ENCODE data around the gene PRSS2.
A peak's percentile ranks its signal among the peaks of the same experiment; 100 is the strongest.
"Not testable (repeated sequence)": the region's sequence is repeated elsewhere in the genome, so short reads cannot be mapped to it uniquely, and the experiment has no call there.

The PRSS2 gene

GRCh38 chr7:142760071-142760642 is 10.6 kb upstream of the PRSS2 start:
- Histone ChIP-seq H3K27me3 (ENCODE audit: insufficient read depth, low read length) (no peaks in the 10 kb centered on the region), H3K23ac (ENCODE audit: low read length) (no peak overlapping the region), H2BK5ac (ENCODE audit: low read depth, low read length, poor library complexity) (no peak overlapping the region), H2BK120ac (ENCODE audit: insufficient read depth, low read length, poor library complexity) (no peak overlapping the region), H4K8ac (ENCODE audit: low read depth, low read length) (no peak overlapping the region), H3K79me2 (ENCODE audit: control insufficient read depth, insufficient read depth, low read length, poor library complexity) (no peaks in the 10 kb centered on the region), H4K91ac (ENCODE audit: low read depth, low read length) (no peak overlapping the region), H3K14ac (ENCODE audit: low read length) (no peak overlapping the region), H3K18ac (ENCODE audit: low read length) (no peak overlapping the region), H3K9ac (ENCODE audit: low read length) (peak overlapping the region; percentile 36), H3K79me1 (ENCODE audit: low read length) (no peaks in the 10 kb centered on the region), H2BK12ac (ENCODE audit: low read length) (no peak overlapping the region), H3K4me2 (ENCODE audit: low read length) (no peak overlapping the region), H3K4me3 (ENCODE audit: low read depth, low read length) (no peak overlapping the region), H3K36me3 (ENCODE audit: control insufficient read depth in 1 of 2, insufficient read depth in 2 of 2, low read length in 2 of 2) (no peaks in the 10 kb centered on the region), H4K12ac (ENCODE audit: low read depth, low read length) (no peak overlapping the region), H3K27ac (ENCODE audit: low read depth, low read length) (no peak overlapping the region), H3K4ac (ENCODE audit: low read depth, low read length) (no peak overlapping the region), H3K9me3 (ENCODE audit: insufficient read depth, low read depth, low read length) (no peaks in the 10 kb centered on the region), H2AK5ac (ENCODE audit: low read length) (no peak overlapping the region), H3K4me1 (ENCODE audit: control insufficient read depth in 1 of 2, insufficient read depth in 2 of 2, low read length in 2 of 2) (no peaks in the 10 kb centered on the region), H2AFZ (ENCODE audit: insufficient read depth, low read length, poor library complexity) (no peak overlapping the region)
- DNase-seq: no peak
- no CpG with 5 or more reads among the region's 5 CpGs for WGBS (ENCODE audit: extremely low coverage, insufficient coverage, insufficient read length)

GRCh38 chr7:142761606-142762005 is 9.2 kb upstream of the PRSS2 start:
- not testable (repeated sequence) for H3K79me2 ChIP-seq (ENCODE audit: control insufficient read depth, insufficient read depth, low read length, poor library complexity); H4K8ac ChIP-seq (ENCODE audit: low read depth, low read length); H3K27me3 ChIP-seq (ENCODE audit: insufficient read depth, low read length); H3K23ac ChIP-seq (ENCODE audit: low read length); DNase-seq; H3K4me3 ChIP-seq (ENCODE audit: low read depth, low read length); H3K27ac ChIP-seq (ENCODE audit: low read depth, low read length); H2BK5ac ChIP-seq (ENCODE audit: low read depth, low read length, poor library complexity); H3K9ac ChIP-seq (ENCODE audit: low read length); H4K91ac ChIP-seq (ENCODE audit: low read depth, low read length); H3K9me3 ChIP-seq (ENCODE audit: insufficient read depth, low read depth, low read length); H3K14ac ChIP-seq (ENCODE audit: low read length); H3K18ac ChIP-seq (ENCODE audit: low read length); H2BK120ac ChIP-seq (ENCODE audit: insufficient read depth, low read length, poor library complexity); H3K36me3 ChIP-seq (ENCODE audit: control insufficient read depth in 1 of 2, insufficient read depth in 2 of 2, low read length in 2 of 2); H2BK12ac ChIP-seq (ENCODE audit: low read length); H3K4me2 ChIP-seq (ENCODE audit: low read length); H3K79me1 ChIP-seq (ENCODE audit: low read length); H2AK5ac ChIP-seq (ENCODE audit: low read length); H2AFZ ChIP-seq (ENCODE audit: insufficient read depth, low read length, poor library complexity); H3K4ac ChIP-seq (ENCODE audit: low read depth, low read length); H4K12ac ChIP-seq (ENCODE audit: low read depth, low read length); H3K4me1 ChIP-seq (ENCODE audit: control insufficient read depth in 1 of 2, insufficient read depth in 2 of 2, low read length in 2 of 2)
- no CpG with 5 or more reads among the region's 2 CpGs for WGBS (ENCODE audit: extremely low coverage, insufficient coverage, insufficient read length)

GRCh38 chr7:142762104-142762503 is 8.7 kb upstream of the PRSS2 start:
- Histone ChIP-seq H3K23ac (ENCODE audit: low read length) (no peak overlapping the region), H2BK12ac (ENCODE audit: low read length) (no peak overlapping the region), H3K27ac (ENCODE audit: low read depth, low read length) (no peak overlapping the region), H3K9ac (ENCODE audit: low read length) (no peak overlapping the region), H2BK5ac (ENCODE audit: low read depth, low read length, poor library complexity) (no peak overlapping the region), H3K9me3 (ENCODE audit: insufficient read depth, low read depth, low read length) (no peaks in the 10 kb centered on the region), H3K14ac (ENCODE audit: low read length) (no peak overlapping the region), H3K4me1 (ENCODE audit: control insufficient read depth in 1 of 2, insufficient read depth in 2 of 2, low read length in 2 of 2) (no peaks in the 10 kb centered on the region), H2AFZ (ENCODE audit: insufficient read depth, low read length, poor library complexity) (no peak overlapping the region), H3K79me1 (ENCODE audit: low read length) (no peaks in the 10 kb centered on the region), H4K12ac (ENCODE audit: low read depth, low read length) (no peak overlapping the region), H3K4me3 (ENCODE audit: low read depth, low read length) (no peak overlapping the region), H4K91ac (ENCODE audit: low read depth, low read length) (no peak overlapping the region), H3K79me2 (ENCODE audit: control insufficient read depth, insufficient read depth, low read length, poor library complexity) (no peaks in the 10 kb centered on the region), H3K36me3 (ENCODE audit: control insufficient read depth in 1 of 2, insufficient read depth in 2 of 2, low read length in 2 of 2) (no peaks in the 10 kb centered on the region), H4K8ac (ENCODE audit: low read depth, low read length) (no peak overlapping the region), H2BK120ac (ENCODE audit: insufficient read depth, low read length, poor library complexity) (no peak overlapping the region), H3K27me3 (ENCODE audit: insufficient read depth, low read length) (no peaks in the 10 kb centered on the region), H3K4ac (ENCODE audit: low read depth, low read length) (no peak overlapping the region), H3K4me2 (ENCODE audit: low read length) (no peak overlapping the region), H3K18ac (ENCODE audit: low read length) (no peak overlapping the region), H2AK5ac (ENCODE audit: low read length) (no peak overlapping the region)
- no peak for DNase-seq
- WGBS (ENCODE audit: extremely low coverage, insufficient coverage, insufficient read length): no CpG with 5 or more reads among the region's 1 CpG

GRCh38 chr7:142767451-142767850 is 3.3 kb upstream of the PRSS2 start:
- no CpG with 5 or more reads among the region's 3 CpGs for WGBS (ENCODE audit: extremely low coverage, insufficient coverage, insufficient read length)
- H3K27ac ChIP-seq (ENCODE audit: low read depth, low read length): no peak overlapping the region

More at GRCh38 chr7:142767451-142767850, 3.3 kb upstream of the PRSS2 start:
- Histone ChIP-seq H3K79me1 (ENCODE audit: low read length) (no peaks in the 10 kb centered on the region), H3K9ac (ENCODE audit: low read length) (no peak overlapping the region), H3K23ac (ENCODE audit: low read length) (no peak overlapping the region), H3K4me3 (ENCODE audit: low read depth, low read length) (no peak overlapping the region), H3K79me2 (ENCODE audit: control insufficient read depth, insufficient read depth, low read length, poor library complexity) (no peaks in the 10 kb centered on the region), H3K27me3 (ENCODE audit: insufficient read depth, low read length) (no peaks in the 10 kb centered on the region), H3K18ac (ENCODE audit: low read length) (no peak overlapping the region), H3K4ac (ENCODE audit: low read depth, low read length) (no peak overlapping the region), H2AK5ac (ENCODE audit: low read length) (no peak overlapping the region), H2BK12ac (ENCODE audit: low read length) (no peak overlapping the region), H4K8ac (ENCODE audit: low read depth, low read length) (no peak overlapping the region), H2BK5ac (ENCODE audit: low read depth, low read length, poor library complexity) (no peak overlapping the region), H4K91ac (ENCODE audit: low read depth, low read length) (no peak overlapping the region), H2AFZ (ENCODE audit: insufficient read depth, low read length, poor library complexity) (no peak overlapping the region), H3K4me1 (ENCODE audit: control insufficient read depth in 1 of 2, insufficient read depth in 2 of 2, low read length in 2 of 2) (no peaks in the 10 kb centered on the region), H4K12ac (ENCODE audit: low read depth, low read length) (no peak overlapping the region), H3K9me3 (ENCODE audit: insufficient read depth, low read depth, low read length) (no peaks in the 10 kb centered on the region), H2BK120ac (ENCODE audit: insufficient read depth, low read length, poor library complexity) (no peak overlapping the region), H3K4me2 (ENCODE audit: low read length) (no peak overlapping the region), H3K14ac (ENCODE audit: low read length) (no peak overlapping the region), H3K36me3 (ENCODE audit: control insufficient read depth in 1 of 2, insufficient read depth in 2 of 2, low read length in 2 of 2) (no peaks in the 10 kb centered on the region)
- no peak for DNase-seq

Measured in trophoblast cell (in vitro differentiated cells and primary cell).